GM12878 (cell line): ENCODE results near the gene SMARCD3.

Source experiments
- BCL11A ChIP-seq: IDR thresholded peaks from 2 replicates; pipeline ENCODE4 v1.6.1; 2011; ENCODE audit warnings: low read depth, low read length
- CTCF ChIP-seq, 3 experiments: IDR thresholded peaks in 2 of 3; conservative IDR thresholded peaks in 1 of 3; 2 replicates each; pipeline ENCODE4 v1.5.1; 2011; ENCODE audit warnings: low read depth in 3 of 3, low read length in 3 of 3, mild to moderate bottlenecking in 3 of 3, control low read depth in 2 of 3, moderate library complexity in 2 of 3, inconsistent platforms in 1 of 3, mixed read lengths in 1 of 3; ENCODE audit not compliant: control insufficient read depth in 2 of 3, insufficient read depth in 1 of 3; ENCODE audit errors: extremely low read depth in 1 of 3
- EP300 ChIP-seq, 2 experiments: fragments of 150-350 bp in 1 of 2; IDR thresholded peaks; 2 replicates each; pipeline ENCODE4 v1.6.1; 2011 to 2012; ENCODE audit warnings: low read depth in 2 of 2, low read length in 2 of 2, borderline replicate concordance in 1 of 2, improper control_type of control experiment in 1 of 2, inconsistent platforms in 1 of 2; ENCODE audit not compliant: control insufficient read depth in 1 of 2
- IRF3 ChIP-seq: fragments of 450-650 bp; IDR thresholded peaks from 2 replicates; pipeline ENCODE4 v1.6.1; 2014; ENCODE audit warnings: mild to moderate bottlenecking
- JUNB ChIP-seq: IDR thresholded peaks from 2 replicates; pipeline ENCODE4 v1.6.1; 2016; ENCODE audit warnings: antibody characterized with exemption, mild to moderate bottlenecking
- MEF2A ChIP-seq: IDR thresholded peaks from 2 replicates; pipeline ENCODE4 v1.6.1; 2011; ENCODE audit warnings: low read depth, mild to moderate bottlenecking, low read length, moderate library complexity; ENCODE audit not compliant: insufficient read depth
- MYC ChIP-seq: IDR thresholded peaks from 2 replicates; pipeline ENCODE4 v1.6.1; 2011; ENCODE audit warnings: mild to moderate bottlenecking, low read length, moderate library complexity, inconsistent platforms; ENCODE audit not compliant: insufficient read depth, insufficient replicate concordance, insufficient read length, severe bottlenecking
- NR2F1 ChIP-seq: fragments of 450-650 bp; conservative IDR thresholded peaks from 2 replicates; pipeline ENCODE4 v1.6.1; 2017; ENCODE audit warnings: mild to moderate bottlenecking
- POLR2A ChIP-seq: IDR thresholded peaks from 2 replicates; pipeline ENCODE4 v1.6.1; 2011; ENCODE audit warnings: low read depth, mild to moderate bottlenecking, low read length

GRCh38 chr7:151229249-151229648, 19.2 kb downstream of the SMARCD3 start:
- TF ChIP-seq JUNB: no peak
- TF ChIP-seq IRF3: no peak
- TF ChIP-seq MYC: no peak
- no peak for TF ChIP-seq CTCF (IDR thresholded peaks at IDR 0.05 in 2 of 3, conservative IDR thresholded peaks at IDR 0.05 in 1 of 3; ENCODE audit: control insufficient read depth in 2 of 3, extremely low read depth in 1 of 3, insufficient read depth in 1 of 3, low read depth in 3 of 3, low read length in 3 of 3)
- no peak for TF ChIP-seq NR2F1
- no peak for TF ChIP-seq EP300 (IDR thresholded peaks at IDR 0.05; ENCODE audit: borderline replicate concordance in 1 of 2, control insufficient read depth in 1 of 2, low read depth in 2 of 2, low read length in 2 of 2)
- TF ChIP-seq POLR2A: no peak
- no peak for TF ChIP-seq BCL11A
- TF ChIP-seq MEF2A: no peak
